DMS79 treated with DMSO at 0.1 percent for 48 hours (cell line): Measurements from ENCODE around the gene IQSEC1.

Experiments used
- DNase-seq: peaks from one replicate; lab custom pipeline; 2025; lab: John Stamatoyannopoulos, UW

The IQSEC1 gene

GRCh38 chr3:12984023-12984823 lies 89.0 kb downstream of the IQSEC1 start:
- DNase-seq = peak; percentile 9

- DNase-seq = no peak
These were observed 89.9 kb downstream of the IQSEC1 start for GRCh38 chr3:12983319-12983718.

- DNase-seq = no peak
These were observed 90.6 kb downstream of the IQSEC1 start for GRCh38 chr3:12982619-12983101.

GRCh38 chr3:12981306-12982275 lies 91.6 kb downstream of the IQSEC1 start:
- DNase-seq = no peak

- DNase-seq = no peak
These were observed 92.5 kb downstream of the IQSEC1 start for GRCh38 chr3:12980596-12981290.

GRCh38 chr3:12979947-12980487 lies 93.2 kb downstream of the IQSEC1 start:
- DNase-seq = no peak

- DNase-seq = no peak
These were observed 93.9 kb downstream of the IQSEC1 start for GRCh38 chr3:12979151-12979946.

GRCh38 chr3:12978682-12979081 lies 94.5 kb downstream of the IQSEC1 start:
- no peak for DNase-seq

- DNase-seq = no peak
These were observed 96.0 kb downstream of the IQSEC1 start for GRCh38 chr3:12977117-12977808.

- no peak for DNase-seq
These were observed 97.3 kb downstream of the IQSEC1 start for GRCh38 chr3:12975748-12976522.

- no peak for DNase-seq
These were observed 98.4 kb downstream of the IQSEC1 start for GRCh38 chr3:12974819-12975218.

GRCh38 chr3:12974334-12974733 lies 98.9 kb downstream of the IQSEC1 start:
- DNase-seq = no peak

GRCh38 chr3:12973827-12974226 lies 99.4 kb downstream of the IQSEC1 start:
- DNase-seq = no peak

- DNase-seq = no peak
These were observed 100.2 kb downstream of the IQSEC1 start for GRCh38 chr3:12972781-12973702.

- no peak for DNase-seq
These were observed 101.2 kb downstream of the IQSEC1 start for GRCh38 chr3:12972043-12972442.

- peak; percentile 31 for DNase-seq
These were observed 102.5 kb downstream of the IQSEC1 start for GRCh38 chr3:12970684-12971083.

GRCh38 chr3:12969486-12969885 lies 103.7 kb downstream of the IQSEC1 start:
- peak; percentile 36 for DNase-seq

- DNase-seq = no peak
These were observed 104.7 kb downstream of the IQSEC1 start for GRCh38 chr3:12968541-12968940.
